ENCODE data around the gene TEDC2. TPM values are rescaled to one million over a fixed set of nuclear protein-coding genes. Genes with fewer than 3 reads are reported as not detected.
A peak's percentile ranks its signal among the peaks of the same experiment; 100 is the strongest.

TEDC2 gene
- polyA plus RNA-seq, 2 of the 4 experiments (the other 2 are of a cell fraction) = 9.5 to 22.6 TPM

DNA sequence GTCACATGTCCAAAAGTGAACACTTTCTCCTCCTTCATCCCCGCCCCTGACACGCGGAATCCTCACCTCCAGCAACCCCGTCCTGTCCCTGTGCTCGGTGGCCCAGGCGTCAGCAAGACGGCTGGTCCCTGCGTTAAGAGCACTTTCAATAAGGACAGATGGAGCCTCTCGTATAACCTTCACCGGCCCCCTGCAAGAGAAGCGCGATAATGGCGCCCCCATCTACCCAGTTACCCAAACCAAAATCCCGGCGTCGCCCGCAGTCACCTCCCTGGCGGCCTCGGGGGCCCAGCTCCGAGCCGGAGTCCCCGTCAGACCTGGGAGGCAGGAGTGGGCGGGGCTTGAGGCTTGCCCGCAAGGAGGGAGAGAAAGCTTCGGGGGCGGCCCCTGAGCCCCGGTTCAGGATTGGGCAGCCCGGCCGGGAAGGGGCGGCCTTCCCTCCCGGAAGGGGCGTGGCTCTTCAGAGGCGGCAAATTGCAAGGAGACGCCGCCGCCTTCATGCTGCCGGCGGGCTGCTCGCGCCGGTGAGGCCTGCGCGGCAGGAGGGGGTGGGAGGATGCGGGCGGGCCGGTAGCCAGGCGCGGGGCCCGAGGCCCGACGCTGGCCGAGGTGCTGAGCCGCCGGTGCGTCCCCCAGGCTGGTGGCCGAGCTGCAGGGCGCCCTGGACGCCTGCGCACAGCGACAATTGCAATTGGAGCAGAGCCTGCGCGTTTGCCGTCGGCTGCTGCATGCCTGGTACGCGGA lies at the start of gene TEDC2 (continued):
- TF ChIP-seq, protein P1, sequence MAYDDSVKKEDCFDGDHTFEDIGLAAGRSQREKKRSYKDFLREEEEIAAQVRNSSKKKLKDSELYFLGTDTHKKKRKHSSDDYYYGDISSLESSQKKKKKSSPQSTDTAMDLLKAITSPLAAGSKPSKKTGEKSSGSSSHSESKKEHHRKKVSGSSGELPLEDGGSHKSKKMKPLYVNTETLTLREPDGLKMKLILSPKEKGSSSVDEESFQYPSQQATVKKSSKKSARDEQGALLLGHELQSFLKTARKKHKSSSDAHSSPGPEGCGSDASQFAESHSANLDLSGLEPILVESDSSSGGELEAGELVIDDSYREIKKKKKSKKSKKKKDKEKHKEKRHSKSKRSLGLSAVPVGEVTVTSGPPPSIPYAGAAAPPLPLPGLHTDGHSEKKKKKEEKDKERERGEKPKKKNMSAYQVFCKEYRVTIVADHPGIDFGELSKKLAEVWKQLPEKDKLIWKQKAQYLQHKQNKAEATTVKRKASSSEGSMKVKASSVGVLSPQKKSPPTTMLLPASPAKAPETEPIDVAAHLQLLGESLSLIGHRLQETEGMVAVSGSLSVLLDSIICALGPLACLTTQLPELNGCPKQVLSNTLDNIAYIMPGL (CRISPR knock-in tag; IDR thresholded peaks at IDR 0.05; ENCODE audit: borderline replicate concordance) = no peak
- no peak for TF ChIP-seq EP300 (IDR thresholded peaks at IDR 0.05)
- TF ChIP-seq POLR2A (IDR thresholded peaks at IDR 0.05; ENCODE audit: low read length) = peak; percentile 22; the same call in 1 of the 2 replicates
- TF ChIP-seq TFCP2L1 (CRISPR knock-in tag; IDR thresholded peaks at IDR 0.05) = 0 out of 2 replicates have a peak, but pooled peaks have one; percentile 35
- no peak for TF ChIP-seq MAZ (IDR thresholded peaks at IDR 0.05; ENCODE audit: borderline replicate concordance, low read depth, low read length)
- TF ChIP-seq, protein P2, sequence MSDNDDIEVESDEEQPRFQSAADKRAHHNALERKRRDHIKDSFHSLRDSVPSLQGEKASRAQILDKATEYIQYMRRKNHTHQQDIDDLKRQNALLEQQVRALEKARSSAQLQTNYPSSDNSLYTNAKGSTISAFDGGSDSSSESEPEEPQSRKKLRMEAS (IDR thresholded peaks at IDR 0.05) = peak; percentile 77
- no peak for TF ChIP-seq ZSCAN20 (CRISPR knock-in tag; IDR thresholded peaks at IDR 0.05)
- TF ChIP-seq NR3C1 (IDR thresholded peaks at IDR 0.05) = no peak

DNA sequence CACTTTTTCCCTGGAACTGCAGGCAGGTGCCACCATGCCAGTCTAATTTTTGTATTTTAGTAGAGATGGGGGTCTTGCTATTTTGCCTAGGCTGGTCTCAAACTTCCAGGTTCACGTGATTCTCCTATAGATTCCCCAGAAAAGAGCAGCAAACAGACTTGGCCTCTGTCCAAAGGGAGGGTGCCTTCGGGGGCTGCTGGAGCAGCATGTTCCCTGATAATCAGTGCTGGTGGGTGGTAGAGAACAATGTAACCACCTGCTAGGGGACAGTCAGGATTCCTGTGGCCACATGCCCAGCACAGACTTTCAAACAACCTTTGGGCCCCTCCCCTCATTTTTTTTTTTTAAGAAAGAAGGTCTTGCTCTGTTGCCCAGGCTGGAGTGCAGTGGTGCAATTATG lies 44.8 kb upstream of the TEDC2 start:
- ATAC-seq = no peak
- H3K27ac ChIP-seq = no peak overlapping the region
- H3K4me1 ChIP-seq = no peaks in the 10 kb centered on the region
- FAIRE-seq = no peak
- no peak overlapping the region for H3K4me3 ChIP-seq
- TF ChIP-seq ZFP36 (IDR thresholded peaks at IDR 0.05; ENCODE audit: borderline replicate concordance, partially characterized antibody) (no peak), RCOR1 (IDR thresholded peaks at IDR 0.05; ENCODE audit: low read depth, low read length) (no peak), PBX3 (IDR thresholded peaks at IDR 0.05) (no peak), JUNB (IDR thresholded peaks at IDR 0.05) (no peak), RNF2 (IDR thresholded peaks at IDR 0.05; ENCODE audit: borderline replicate concordance, low read depth) (no peak)
- no peak for DNase-seq (ENCODE audit: low read depth in 1 of 2, low spot score in 1 of 2)
- ChIA-PET CTCF (interaction anchor here (0.6 kb wide), 1 partner anchor 17 kb away, joined by 3 read pairs; no protein-coding TSS in a partner anchor), POLR2A (interaction anchor here (0.7 kb wide), 1 partner anchor 53 kb away, joined by 7 read pairs; no protein-coding TSS in a partner anchor)
- WGBS (ENCODE audit: missing lambda C conversion rate) = 74% methylated on average over 2 of the region's 2 CpGs
- H3K9me3 ChIP-seq = no peaks in the 10 kb centered on the region
- H3K4me2 ChIP-seq = no peak overlapping the region

DNA sequence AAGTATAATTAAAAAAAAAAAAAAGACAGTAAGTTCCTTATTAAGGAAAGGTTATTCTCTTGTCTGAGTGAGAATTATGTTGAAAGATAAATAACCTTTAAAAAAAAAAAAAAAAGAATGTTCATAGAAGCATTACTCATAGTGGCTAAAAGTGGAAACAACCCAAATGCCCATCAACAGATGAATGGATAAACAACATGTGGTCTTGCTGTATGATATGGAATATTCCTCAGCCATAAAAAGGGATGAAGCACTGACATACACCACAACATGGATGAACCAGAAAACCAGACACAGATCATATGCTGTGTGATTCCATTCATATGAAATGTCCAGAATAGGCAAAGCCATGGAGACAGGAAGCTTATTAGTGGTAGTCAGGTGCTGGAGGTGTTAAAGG lies 39.9 kb upstream of the TEDC2 start:
- ATAC-seq (no peak), FAIRE-seq (no peak), DNase-seq (ENCODE audit: low read depth in 1 of 2, low spot score in 1 of 2) (no peak)
- ChIA-PET CTCF (interaction anchor here (1.2 kb wide), 1 partner anchor 24 kb away, joined by 3 read pairs; no protein-coding TSS in a partner anchor), POLR2A (interaction anchor here (0.5 kb wide), 1 partner anchor 14 kb away, joined by 4 read pairs; no protein-coding TSS in a partner anchor)
- TF ChIP-seq MYC (IDR thresholded peaks at IDR 0.05; ENCODE audit: borderline replicate concordance, low read length) (no peak), EP300 (IDR thresholded peaks at IDR 0.05) (no peak), MAFK (IDR thresholded peaks at IDR 0.05; ENCODE audit: partially characterized antibody) (no peak), RAD21 (conservative IDR thresholded peaks at IDR 0.05 in 1 of 2, IDR thresholded peaks at IDR 0.05 in 1 of 2) (no peak), JUN (IDR thresholded peaks at IDR 0.05) (no peak), KDM5A (IDR thresholded peaks at IDR 0.05) (no peak), CEBPB (IDR thresholded peaks at IDR 0.05) (no peak), POLR2A (IDR thresholded peaks at IDR 0.05; ENCODE audit: low read length) (no peak), EHMT2 (IDR thresholded peaks at IDR 0.05; ENCODE audit: low read depth) (no peak), RCOR1 (IDR thresholded peaks at IDR 0.05; ENCODE audit: low read depth, low read length) (no peak), E2F6 (IDR thresholded peaks at IDR 0.05; ENCODE audit: borderline replicate concordance, low read depth) (no peak), BCL3 (IDR thresholded peaks at IDR 0.05) (no peak), CHD4 (IDR thresholded peaks at IDR 0.05; ENCODE audit: borderline replicate concordance) (no peak), TP53 (CRISPR knock-in tag; IDR thresholded peaks at IDR 0.05) (no peak)
- TF ChIP-seq, protein P3, sequence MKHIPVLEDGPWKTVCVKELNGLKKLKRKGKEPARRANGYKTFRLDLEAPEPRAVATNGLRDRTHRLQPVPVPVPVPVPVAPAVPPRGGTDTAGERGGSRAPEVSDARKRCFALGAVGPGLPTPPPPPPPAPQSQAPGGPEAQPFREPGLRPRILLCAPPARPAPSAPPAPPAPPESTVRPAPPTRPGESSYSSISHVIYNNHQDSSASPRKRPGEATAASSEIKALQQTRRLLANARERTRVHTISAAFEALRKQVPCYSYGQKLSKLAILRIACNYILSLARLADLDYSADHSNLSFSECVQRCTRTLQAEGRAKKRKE (CRISPR knock-in tag; IDR thresholded peaks at IDR 0.05; ENCODE audit: low read depth) = no peak
- TF ChIP-seq, protein P4, sequence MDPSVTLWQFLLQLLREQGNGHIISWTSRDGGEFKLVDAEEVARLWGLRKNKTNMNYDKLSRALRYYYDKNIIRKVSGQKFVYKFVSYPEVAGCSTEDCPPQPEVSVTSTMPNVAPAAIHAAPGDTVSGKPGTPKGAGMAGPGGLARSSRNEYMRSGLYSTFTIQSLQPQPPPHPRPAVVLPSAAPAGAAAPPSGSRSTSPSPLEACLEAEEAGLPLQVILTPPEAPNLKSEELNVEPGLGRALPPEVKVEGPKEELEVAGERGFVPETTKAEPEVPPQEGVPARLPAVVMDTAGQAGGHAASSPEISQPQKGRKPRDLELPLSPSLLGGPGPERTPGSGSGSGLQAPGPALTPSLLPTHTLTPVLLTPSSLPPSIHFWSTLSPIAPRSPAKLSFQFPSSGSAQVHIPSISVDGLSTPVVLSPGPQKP (IDR thresholded peaks at IDR 0.05; ENCODE audit: low read depth, low read length) = no peak
- H3K9me3 ChIP-seq = no peaks in the 10 kb centered on the region
- no peaks in the 10 kb centered on the region for H3K4me1 ChIP-seq
- H3K4me2 ChIP-seq = no peak overlapping the region
- no peak overlapping the region for H3K27ac ChIP-seq
- H3K4me3 ChIP-seq = no peak overlapping the region
